HG03135 (cell line): Measurements from ENCODE around the gene SCLY.
A peak's percentile ranks its signal among the peaks of the same experiment; 100 is the strongest.

Experiments used
- ATAC-seq: cut with Tn5 transposase; IDR thresholded peaks from one replicate; pipeline ENCODE4 v1.9.1; 2021; ENCODE audit warnings: mild to moderate bottlenecking, moderate library complexity; ENCODE audit not compliant: unreplicated experiment

Gene SCLY

DNA sequence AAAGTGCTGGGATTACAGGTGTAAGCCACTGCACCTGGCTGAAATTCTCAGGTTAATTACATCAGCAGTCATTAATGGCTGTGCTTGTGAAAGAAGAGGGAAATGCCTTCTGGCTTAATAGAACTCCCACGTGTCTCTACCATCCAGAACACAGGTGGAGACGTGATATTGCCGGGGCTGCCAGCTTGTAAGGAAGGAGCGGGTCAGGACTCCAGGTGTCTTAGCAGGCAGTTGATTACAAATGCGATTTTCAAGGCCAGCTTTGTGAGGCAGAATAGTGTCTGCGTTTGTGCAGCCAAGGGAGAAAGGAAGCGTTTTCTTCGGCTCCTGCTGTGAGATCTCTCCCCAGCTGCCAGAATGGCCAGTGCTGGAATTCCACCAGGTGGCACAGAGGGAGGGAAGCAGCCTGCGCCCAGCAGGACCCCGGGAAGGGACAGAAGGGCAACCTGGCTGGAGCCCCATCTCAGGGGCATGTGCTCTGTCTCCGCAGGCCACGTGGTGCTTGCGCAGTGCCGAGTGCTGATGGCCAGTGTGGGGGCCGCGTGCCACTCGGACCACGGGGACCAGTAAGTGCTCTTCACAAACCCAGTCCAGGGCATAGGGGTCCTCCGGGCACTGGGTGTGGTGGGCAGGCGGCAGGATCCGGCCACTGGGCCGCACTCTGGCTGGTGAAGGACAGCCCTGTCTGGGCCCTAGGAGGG lies 35.7 kb downstream of the SCLY start:
- no peak for ATAC-seq

DNA sequence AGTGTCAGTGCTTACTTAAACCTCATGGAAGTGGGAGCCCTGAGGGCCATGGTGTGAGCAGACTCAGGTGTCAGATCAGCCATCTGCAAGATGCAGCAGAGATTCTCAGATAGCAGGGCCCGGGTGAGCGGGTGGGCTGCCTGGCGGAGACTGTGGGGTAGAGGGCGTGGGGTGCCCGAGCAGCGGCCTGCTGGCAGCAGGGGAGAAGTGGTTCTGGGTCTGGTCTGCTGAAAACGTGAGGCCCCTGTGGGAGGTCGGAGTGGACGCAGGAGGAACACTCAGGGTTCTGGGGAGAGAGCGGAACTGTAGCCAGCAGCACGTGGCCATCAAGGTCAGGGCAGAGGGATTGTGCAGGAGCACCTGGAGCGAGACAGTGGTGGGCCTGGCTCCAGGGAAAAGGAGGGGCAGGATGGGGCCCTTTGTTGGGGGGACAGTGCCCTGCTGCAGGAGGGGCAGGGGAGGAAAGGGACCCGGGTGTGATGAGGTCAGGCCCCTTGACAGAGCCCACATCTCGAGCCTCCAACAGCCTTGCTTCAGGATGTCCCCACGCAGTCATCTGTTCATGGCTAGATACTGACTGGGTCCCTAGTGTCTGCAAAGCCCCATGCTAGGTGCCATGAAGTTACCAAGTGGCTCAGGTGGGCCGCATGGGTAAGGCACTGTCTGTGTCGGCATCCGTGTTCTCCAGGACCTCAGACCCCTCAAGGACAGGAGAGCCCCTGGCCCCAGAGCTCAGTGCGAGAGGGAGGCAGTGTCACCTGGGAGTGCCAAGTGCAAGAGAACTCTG lies 36.6 kb downstream of the SCLY start:
- ATAC-seq = no peak

DNA sequence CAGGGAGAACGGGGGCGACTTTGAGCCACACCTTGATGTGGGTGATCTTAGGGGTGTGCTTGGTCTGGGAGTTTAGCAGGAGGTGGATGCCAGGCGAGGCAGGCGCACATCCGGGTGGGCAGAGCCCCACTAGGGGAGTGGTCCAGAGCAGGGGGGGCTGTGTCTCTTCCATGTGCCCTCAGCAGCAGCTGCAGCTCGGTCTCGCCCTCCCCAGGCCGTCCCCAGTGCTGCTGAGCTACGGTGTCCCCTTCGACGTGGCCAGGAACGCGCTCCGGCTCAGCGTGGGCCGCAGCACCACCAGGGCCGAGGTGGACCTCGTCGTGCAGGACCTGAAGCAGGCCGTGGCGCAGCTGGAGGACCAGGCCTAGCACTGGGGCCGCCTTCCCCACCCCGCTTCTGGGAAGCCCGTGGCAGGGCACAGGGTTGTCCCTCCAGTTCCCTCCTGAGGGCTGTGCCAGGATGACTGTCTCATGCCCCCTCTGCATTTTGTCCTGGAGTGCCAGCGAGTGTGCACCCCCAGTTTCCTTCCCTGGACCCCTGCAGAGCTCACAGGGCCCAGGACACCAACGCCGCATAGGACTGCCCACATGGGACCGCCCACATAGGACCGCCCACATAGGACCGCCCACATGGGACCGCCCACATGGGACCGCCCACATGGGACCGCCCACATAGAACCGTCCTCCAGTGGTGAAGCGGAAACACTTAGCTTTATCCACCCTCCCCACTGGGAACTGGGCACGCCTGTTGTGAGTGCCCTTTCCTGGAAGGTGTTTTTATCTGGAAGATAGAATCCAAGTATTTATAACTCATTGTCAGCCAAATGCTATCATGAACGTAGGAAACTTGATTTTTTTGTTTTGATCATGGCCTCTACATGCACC lies 37.4 kb downstream of the SCLY start:
- peak; percentile 73 for ATAC-seq

DNA sequence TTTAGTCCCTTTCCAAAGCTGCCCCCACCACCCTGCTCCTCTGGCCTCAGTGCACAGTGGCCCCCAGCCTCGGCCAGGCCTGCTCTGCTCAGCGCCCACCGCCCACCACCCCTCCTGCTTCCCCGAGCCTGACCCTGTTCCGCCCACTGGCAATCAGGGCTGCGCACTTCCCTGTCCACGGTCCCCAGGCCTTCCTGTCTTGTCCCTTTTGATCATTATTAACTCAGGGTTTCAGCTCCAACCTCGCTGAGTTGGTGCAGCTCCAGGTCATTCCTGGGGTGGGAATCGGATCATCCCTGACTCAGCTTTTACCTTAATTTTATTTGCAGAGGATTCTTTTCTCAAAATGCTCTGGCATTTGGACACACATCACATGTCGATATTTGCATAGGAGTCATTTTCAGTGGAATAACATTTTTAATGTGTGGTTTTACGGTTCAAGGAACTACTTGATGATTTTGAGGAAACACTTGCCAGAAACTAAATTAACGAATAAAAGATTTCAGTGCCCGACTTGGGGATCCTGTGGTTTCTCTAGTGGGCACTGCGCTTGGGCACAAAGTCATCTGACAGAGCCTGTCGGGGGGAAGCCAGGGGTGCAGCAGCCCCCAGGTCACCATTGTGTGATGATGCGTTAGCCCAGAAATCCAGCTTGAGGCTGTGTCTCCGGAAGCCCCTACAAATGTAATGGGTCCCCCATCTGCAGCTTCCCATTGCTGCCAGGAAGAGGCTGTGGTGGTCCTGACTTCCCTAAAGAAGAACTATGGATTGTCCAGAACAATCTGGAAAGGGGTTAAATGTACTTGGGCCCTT lies 38.3 kb downstream of the SCLY start:
- no peak for ATAC-seq

DNA sequence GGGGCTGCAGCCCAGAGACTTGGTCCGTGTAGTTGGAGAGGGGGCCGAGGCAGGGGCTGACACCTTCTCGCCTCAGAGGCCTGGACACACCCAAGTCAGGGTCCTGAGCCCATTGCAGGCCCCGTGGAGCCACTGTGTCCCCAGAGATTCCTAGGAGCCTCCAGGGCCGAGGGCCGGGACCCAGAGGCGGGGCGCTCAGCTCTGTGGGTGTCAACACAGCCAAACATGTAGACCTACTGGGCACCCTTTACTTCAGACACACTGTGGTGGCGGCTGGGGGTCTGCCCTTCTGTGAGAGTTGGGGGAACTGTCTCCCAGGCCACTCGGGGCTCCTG lies 38.9 kb downstream of the SCLY start:
- ATAC-seq = no peak

DNA sequence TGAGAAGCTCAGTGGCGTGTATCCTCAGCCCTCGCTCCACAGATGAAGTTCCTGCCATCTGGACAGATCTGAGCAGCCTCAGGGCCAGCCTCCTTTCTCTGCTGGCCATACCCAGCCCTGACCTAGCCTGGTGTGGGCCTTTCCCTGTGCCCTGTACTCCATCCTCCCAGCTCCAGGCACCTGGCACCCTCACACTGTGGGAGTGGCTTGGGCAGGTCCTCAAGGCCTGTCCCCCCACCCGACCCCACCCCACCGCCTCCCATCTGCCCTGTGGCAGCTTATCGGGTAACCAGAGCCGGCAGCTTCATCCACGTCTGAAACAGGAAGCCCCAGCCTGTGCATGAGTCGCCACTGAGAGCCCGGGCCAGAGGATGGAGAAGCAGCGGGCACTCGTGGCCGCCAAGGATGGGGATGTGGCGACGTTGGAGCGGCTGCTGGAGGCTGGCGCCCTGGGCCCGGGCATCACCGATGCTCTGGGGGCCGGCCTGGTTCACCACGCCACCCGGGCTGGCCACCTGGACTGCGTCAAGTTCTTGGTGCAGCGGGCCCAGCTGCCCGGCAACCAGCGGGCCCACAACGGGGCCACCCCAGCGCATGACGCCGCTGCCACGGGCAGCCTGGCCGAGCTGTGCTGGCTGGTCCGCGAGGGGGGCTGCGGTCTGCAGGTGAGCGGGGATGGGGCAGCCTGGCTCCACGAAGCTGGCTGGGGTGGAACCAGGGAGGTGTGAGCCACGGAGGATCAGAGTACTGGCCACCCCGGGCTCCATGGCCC lies 39.4 kb downstream of the SCLY start, which contains the start of gene ESPNL:
TSS of gene ESPNL (plus strand) at position 292 of the 772 bp plus-strand sequence. CDS start at position 372, 80 bp downstream.
- ATAC-seq = no peak

DNA sequence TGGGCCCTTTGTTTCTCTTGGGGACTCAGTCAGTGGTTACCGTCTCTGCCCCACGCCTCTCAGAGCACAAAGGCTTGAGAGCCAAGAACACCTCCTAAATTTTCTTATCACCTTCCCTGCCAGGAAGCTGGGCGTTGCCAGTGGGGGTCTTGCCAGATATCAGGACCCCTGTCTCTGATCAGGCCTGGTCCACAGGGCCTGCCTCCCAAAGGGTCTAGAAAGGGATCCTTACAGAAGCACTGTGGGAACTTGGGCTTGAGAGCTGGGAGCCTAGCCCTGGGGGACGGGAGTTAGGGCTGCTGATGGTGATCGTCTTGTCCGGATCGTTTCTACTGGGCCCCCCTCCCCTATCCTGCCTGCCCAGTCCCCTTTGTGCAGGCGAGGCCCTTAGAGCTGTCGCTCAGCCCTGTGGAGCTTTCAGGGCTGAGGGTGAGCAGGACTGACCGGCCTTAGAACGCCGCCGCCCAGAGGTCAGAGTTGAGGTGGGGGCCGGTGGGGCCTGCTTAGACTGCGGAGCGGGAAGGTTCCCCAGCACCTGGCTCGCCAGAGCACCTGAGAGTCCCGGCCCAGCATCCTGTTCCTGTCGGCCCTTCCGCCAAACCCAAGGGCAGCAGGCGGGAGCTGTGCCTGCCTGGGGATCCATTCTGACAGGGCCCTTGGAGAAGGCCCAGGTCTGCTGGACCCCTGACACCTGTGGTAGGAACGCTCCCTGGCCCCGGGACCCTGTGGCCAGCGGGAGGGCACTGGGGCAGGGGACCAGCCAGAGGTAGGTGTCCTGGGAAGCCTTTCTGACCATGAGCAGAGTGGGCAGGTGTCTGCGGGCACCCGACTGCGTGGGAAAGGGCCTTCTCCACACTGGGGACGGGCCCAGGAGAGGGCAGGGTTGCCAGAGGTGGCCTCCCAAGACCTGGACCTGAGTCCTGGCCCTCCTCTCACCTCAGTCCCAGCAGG lies 40.3 kb downstream of the SCLY start:
- no peak for ATAC-seq

DNA sequence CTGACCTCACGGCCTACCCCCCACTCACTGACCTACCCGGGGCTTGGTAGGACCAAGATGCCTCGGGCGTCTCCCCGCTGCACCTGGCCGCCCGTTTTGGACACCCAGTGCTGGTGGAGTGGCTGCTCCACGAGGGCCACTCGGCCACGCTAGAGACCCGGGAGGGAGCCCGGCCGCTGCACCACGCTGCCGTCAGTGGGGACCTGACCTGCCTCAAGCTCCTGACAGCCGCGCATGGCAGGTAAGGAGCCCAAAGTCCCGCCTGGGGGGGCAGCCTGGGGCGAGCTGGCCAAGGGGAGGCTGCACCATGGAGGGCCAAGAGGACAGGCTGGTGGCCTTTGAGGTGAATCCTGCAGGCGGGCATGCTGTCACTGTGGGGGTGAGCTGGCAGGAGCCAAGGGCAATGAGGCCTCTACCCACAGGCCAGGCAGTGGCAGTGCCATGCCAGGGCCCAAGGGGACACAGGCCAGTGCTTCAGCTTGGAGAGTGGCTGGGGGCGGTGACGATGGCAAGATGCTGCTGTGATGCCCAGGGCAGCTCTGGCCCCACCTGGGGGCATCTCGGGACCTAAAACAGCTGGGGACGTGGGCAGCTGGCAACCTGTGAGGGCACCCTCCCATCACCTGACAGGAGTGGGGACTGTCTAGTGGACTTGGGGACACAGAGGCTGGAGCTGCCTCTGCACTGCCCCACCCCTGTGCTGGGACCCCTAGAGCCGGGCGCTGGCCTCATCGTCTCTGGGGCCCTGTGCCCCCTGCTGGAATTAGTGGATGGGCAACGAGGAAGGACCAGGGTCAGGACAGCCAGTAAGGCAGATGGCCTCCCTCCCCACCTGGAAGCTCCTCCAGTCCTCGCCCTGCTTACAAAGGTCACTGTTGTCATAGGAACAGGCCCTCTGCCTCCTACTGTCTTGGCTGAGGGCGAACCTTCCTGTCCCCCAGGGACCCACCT lies 41.4 kb downstream of the SCLY start:
- ATAC-seq = no peak

DNA sequence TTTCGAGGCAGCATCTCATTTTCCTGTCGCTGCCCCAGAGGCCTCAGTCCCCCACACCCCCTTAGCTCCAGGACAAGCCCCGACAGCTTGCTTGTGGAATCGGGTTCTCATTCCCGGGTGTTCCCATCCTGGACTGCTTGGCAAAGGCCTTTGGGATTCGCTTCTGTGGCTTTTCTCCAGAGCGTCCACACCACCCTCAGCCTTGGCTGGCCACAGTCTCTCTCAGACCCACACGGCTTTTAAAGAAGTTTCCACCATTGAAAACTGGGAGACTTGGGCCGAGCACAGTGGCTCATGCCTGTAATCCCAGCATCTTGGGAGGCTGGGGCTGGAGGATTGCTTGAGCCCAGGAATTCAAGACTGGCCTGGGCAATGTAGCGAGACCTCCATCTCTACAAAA lies 42.1 kb downstream of the SCLY start:
- ATAC-seq = no peak

DNA sequence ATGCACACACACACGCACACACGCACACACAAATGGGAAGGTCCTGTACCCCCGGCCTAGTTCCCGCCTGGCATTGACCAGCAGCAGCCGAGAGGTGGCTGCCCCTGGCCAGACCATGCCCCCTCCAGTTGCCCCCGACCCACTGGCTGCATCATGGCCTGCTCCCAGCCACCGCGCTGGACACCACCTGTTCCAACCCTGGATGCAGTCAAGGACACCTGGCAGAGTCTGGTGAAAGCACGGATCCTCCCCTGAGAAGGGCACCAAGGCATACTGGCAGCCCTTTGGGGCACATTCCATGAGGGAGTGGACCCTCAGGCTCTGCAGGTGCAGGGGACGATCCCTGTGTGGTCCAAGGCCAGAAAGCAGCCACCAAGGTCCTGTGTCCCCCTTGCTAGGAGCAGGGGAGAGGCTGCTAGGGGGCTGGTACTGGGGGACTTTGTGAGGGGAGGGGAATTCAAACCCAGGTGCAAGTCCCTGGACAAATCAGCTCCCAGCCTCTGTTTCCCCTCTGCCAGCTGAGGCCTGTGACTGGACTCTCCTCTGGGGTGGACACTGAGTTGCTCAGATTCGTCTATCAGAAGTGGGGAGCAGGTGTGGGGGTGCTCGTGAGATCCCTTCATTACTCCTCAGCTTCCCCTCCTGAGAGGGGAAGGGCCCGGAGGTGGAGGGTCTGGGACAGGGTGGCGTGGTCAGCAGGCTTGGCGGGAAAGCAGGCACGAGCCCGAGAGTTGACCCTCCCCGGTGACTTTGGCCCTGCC lies 42.8 kb downstream of the SCLY start:
- no peak for ATAC-seq

DNA sequence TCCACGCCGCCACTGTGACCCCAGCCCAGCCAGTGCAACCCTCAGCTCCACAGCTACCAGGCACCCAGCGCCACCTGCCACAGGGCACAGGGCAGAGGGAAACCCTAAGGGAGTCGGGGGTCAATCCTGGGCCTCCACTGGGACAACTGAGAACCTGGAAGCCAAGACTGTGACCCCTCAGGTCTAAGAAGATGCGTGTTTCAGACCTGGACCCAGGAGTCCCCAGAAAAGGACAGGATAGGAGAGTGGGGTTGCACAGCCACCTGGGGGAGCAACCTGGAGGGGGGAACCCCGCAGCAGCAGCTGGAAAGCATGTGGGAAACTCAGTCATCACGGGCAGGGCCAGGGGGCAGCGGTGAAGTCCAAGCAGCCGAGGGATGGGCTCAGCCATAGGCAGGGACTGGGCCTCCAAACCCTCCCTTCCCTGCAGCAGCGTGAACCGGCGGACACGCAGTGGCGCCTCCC lies 43.5 kb downstream of the SCLY start:
- no peak for ATAC-seq

DNA sequence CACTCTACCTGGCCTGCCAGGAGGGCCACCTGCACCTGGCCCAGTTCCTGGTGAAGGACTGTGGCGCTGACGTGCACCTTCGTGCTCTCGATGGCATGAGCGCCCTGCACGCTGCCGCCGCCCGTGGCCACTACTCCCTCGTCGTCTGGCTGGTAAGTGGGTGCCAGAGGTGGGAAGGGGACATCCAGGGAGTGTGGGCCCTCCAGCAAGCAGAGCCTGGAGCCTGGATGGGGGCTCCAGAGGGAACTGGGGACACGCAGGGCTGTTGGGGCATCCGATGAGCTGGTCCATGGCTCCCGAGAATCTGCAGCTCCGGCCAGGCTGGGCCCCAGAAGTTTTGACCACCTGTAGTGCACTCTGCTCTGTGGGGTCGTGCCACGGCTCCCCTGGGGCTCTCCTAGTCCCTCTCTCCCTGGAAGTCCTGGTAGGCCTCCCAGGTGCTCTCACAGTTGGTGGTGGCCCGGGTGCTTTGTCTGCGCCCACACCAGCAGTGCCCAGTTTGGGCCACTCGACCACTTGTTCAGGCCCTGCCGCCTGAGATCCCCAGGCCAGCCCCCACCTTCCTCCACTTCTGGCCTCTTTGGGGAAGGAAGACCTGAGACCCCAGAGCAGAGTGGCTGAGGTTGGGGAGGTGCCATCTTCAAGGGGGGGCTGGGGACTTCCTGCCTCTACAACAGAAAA lies 44.0 kb downstream of the SCLY start:
- no peak for ATAC-seq

DNA sequence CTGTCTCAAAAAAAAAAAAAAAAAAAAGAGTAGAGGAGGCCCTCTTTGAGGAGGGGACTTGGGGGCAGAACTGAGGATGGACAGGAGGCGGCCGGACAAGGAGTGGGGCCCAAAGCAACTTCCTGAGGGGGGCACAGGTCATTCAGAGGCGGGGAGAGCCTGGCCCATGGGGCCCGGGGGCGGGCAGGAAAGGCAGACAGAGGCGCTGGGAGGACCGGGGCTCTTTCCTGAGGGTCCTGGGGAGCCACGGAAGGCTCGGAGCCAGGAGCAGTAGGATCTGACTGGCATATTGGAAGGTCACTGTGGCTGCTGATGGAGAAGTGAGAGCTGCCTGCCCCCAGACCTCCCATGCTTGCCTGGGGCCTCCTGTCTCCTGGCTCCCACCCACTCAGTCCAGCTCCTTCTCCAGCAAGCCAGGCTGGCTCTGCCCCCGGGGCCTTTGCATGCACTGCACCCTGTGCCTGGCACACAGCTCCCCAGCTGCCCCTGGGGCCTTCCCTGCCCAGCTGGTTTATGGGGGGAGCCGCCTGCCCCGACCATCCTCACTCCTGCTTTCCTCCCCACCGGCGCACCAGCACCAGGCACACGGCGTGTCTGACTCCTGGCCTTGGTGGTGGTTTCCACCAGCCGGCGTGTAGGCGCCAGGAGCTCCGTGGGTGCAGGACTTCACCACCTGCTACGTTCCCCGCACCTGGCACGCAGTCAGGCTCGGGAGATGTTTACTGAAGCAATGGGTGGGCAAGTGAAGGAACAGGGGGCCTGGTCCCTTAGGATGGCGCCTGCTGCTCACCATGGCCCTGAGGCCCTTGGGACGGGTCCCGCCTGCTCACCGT lies 44.9 kb downstream of the SCLY start:
- no peak for ATAC-seq

DNA sequence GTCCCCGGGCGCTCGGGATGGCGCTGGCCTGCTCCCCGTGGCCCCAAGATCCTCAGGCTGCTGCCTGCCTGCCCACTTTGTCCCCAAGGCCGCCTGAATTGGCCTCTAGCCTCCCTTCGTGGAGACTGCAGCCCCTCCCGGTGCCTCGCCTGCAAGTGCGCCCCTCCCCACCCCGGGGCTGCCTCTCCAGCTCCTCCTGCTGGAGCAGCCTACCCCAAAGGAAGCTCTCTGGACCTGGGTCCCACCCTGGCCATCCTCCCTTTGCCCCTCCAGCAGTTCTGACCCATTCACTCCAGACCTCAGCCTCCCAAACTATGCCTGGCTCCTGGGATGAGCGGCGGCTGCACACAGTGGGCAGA lies 45.5 kb downstream of the SCLY start:
- ATAC-seq = no peak

DNA sequence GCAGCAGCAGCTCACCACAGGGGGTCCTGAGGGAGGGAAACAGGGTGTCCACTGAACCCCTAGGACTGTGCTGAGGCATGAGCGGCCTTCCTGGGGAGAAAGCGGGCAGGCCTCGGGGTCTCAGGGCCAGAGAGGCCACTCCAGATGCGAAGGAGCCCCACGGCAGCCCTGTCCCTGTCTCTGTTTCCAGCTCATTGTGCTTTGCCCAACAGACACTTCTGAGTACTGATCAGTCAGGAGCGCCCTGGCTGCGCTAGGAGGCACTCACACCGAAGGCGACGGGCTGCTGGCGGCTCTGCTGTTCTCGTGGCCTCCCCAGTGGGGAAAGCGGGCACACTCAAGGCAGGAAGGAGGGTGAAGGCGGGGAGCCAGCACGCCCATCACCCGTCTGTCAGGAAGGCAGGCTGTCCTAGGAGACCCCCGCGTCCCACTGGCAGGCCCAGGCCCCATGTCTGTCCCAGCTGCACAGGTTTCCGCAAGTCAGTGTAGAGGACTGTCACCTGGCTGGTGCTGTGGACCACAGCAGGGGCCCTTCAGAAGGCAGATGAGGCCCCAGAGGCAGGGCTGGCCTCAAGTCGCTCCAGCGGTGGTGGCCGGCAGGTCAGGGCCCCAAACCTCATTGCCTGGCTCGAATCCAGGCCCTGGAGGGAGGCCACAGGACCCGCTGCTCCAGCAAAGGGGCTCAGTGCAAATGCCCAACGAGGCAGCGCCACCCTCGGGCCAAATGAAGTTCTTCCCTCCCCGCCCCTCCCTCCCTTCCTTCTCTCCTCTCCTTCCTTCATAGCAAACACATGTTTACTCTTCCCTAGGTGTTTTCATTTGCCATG lies 46.1 kb downstream of the SCLY start:
- ATAC-seq = peak; percentile 26
